Activated CD4-positive, alpha-beta T cell treated with anti-CD3 and anti-CD28 coated beads, Interleukin-2, amount 10 ng/mL, durations not matched to agents 7 days and 5 days (primary cell): ENCODE measurements around the gene GNG5. TPM values are rescaled to one million over a fixed set of nuclear protein-coding genes. Genes with fewer than 3 reads are reported as not detected.
A peak's percentile ranks its signal among the peaks of the same experiment; 100 is the strongest.
"Not testable (repeated sequence)": the region's sequence is repeated elsewhere in the genome, so short reads cannot be mapped to it uniquely, and the experiment has no call there.

Experiments
- CTCF ChIA-PET: fragments of 350-600 bp; sonication (Branson Sonifier 250); formaldehyde crosslinking; loops from one replicate; lab custom pipeline; 2021; ENCODE audit warnings: antibody characterized with exemption; lab: Charles Lee
- POLR2A ChIA-PET: fragments of 350-600 bp; sonication (Branson Sonifier 250); formaldehyde crosslinking; loops from one replicate; lab custom pipeline; 2021; ENCODE audit warnings: antibody characterized with exemption; lab: Charles Lee
- DNase-seq: peaks from one replicate; pipeline ENCODE4 v3.0.0-alpha.2; 2020
- H3K27ac Mint-ChIP-seq: one replicate; pipeline ENCODE4 v1.8.0; 2021; ENCODE audit warnings: mild to moderate bottlenecking, moderate library complexity, mixed read lengths
- H3K27me3 Mint-ChIP-seq: one replicate; pipeline ENCODE4 v1.8.0; 2021; ENCODE audit warnings: mixed read lengths
- H3K36me3 Mint-ChIP-seq: one replicate; pipeline ENCODE4 v1.8.0; 2021; ENCODE audit warnings: low read depth, mixed read lengths
- H3K4me1 Mint-ChIP-seq: one replicate; pipeline ENCODE4 v1.8.0; 2021; ENCODE audit warnings: mixed read lengths
- H3K4me3 Mint-ChIP-seq: one replicate; pipeline ENCODE4 v1.8.0; 2021; ENCODE audit warnings: mild to moderate bottlenecking, moderate library complexity, mixed read lengths
- H3K9me3 Mint-ChIP-seq: one replicate; pipeline ENCODE4 v1.8.0; 2021; ENCODE audit warnings: mixed read lengths
- total RNA-seq, 2 experiments: library from RNA; stranded (reverse); gene quantifications; one replicate each; pipeline ENCODE4 v1.2.3, GENCODE V29; 2021

The GNG5 gene
- 100 to 1,000 TPM in 1 of 2 experiments, 10 to 100 TPM in 1; 90.1 to 113 TPM for total RNA-seq

GRCh38 chr1:84506002-84506728 is at the start of gene GNG5, which contains the start of gene SPATA1:
Gene GNG5 (minus strand): TSS chr1:84506581. CDS start chr1:84506091, 490 bp downstream.
Gene SPATA1 (plus strand): TSS chr1:84506386. CDS start chr1:84516360, 9,974 bp downstream.
- DNase-seq: peak; percentile 98
- ChIA-PET CTCF (interaction anchor here (1.0 to 1.9 kb wide), 9 partner anchors 8 to 439 kb away, joined by 3 to 5 read pairs (median 4); no protein-coding TSS in a partner anchor), POLR2A (interaction anchor here (0.6 to 2.2 kb wide), 7 partner anchors 9 to 361 kb away, joined by 3 to 19 read pairs (median 5); partner anchors contain the start of genes CTBS and PRKACB)
- Mint-ChIP-seq H3K27me3 (no peaks in the 10 kb centered on the region), H3K4me3 (peak within 1 kb of the TSS; percentile 99), H3K27ac (peak within 1 kb of the TSS; percentile 98), H3K9me3 (peaks cover 13% of the 10 kb centered on the region), H3K36me3 (peaks cover 32% of the 10 kb centered on the region), H3K4me1 (peaks cover 42% of the 10 kb centered on the region)

GRCh38 chr1:84550826-84551225 is 44.4 kb upstream of the GNG5 start:
- H3K4me3 Mint-ChIP-seq: no peak overlapping the region
- H3K27me3 Mint-ChIP-seq: no peaks in the 10 kb centered on the region
- ChIA-PET CTCF (no interaction called here), POLR2A (no interaction called here)
- no peaks in the 10 kb centered on the region for H3K4me1 Mint-ChIP-seq
- no peaks in the 10 kb centered on the region for H3K9me3 Mint-ChIP-seq
- H3K36me3 Mint-ChIP-seq: peaks cover 9% of the 10 kb centered on the region
- DNase-seq: no peak
- H3K27ac Mint-ChIP-seq: no peak overlapping the region

GRCh38 chr1:84541679-84542078 is 35.3 kb upstream of the GNG5 start:
- Mint-ChIP-seq H3K36me3 (peaks cover 9% of the 10 kb centered on the region), H3K27me3 (no peaks in the 10 kb centered on the region), H3K9me3 (peaks cover 3% of the 10 kb centered on the region), H3K27ac (no peak overlapping the region), H3K4me3 (no peak overlapping the region), H3K4me1 (peaks cover 27% of the 10 kb centered on the region)
- ChIA-PET POLR2A (no interaction called here), CTCF (no interaction called here)
- DNase-seq: no peak

GRCh38 chr1:84540759-84541158 is 34.4 kb upstream of the GNG5 start:
- Mint-ChIP-seq H3K9me3 (peaks cover 3% of the 10 kb centered on the region), H3K4me1 (peaks cover 27% of the 10 kb centered on the region), H3K36me3 (peaks cover 8% of the 10 kb centered on the region), H3K27me3 (no peaks in the 10 kb centered on the region), H3K27ac (no peak overlapping the region), H3K4me3 (no peak overlapping the region)
- DNase-seq: no peak
- CTCF ChIA-PET: no interaction called here
- POLR2A ChIA-PET: no interaction called here

GRCh38 chr1:84539972-84540371 is 33.6 kb upstream of the GNG5 start:
- peaks cover 8% of the 10 kb centered on the region for H3K36me3 Mint-ChIP-seq
- H3K27me3 Mint-ChIP-seq: no peaks in the 10 kb centered on the region
- DNase-seq: no peak
- CTCF ChIA-PET: no interaction called here
- H3K27ac Mint-ChIP-seq: no peak overlapping the region
- peaks cover 27% of the 10 kb centered on the region for H3K4me1 Mint-ChIP-seq
- peaks cover 3% of the 10 kb centered on the region for H3K9me3 Mint-ChIP-seq
- POLR2A ChIA-PET: no interaction called here
- H3K4me3 Mint-ChIP-seq: no peak overlapping the region

GRCh38 chr1:84538599-84538998 is 32.2 kb upstream of the GNG5 start:
- H3K36me3 Mint-ChIP-seq: peaks cover 6% of the 10 kb centered on the region
- H3K4me3 Mint-ChIP-seq: no peak overlapping the region
- no peaks in the 10 kb centered on the region for H3K27me3 Mint-ChIP-seq
- POLR2A ChIA-PET: no interaction called here
- H3K27ac Mint-ChIP-seq: peak overlapping the region; percentile 74
- H3K4me1 Mint-ChIP-seq: peaks cover 27% of the 10 kb centered on the region
- peaks cover 3% of the 10 kb centered on the region for H3K9me3 Mint-ChIP-seq
- CTCF ChIA-PET: interaction anchor here (0.8 kb wide), 1 partner anchor 27 kb away, joined by 4 read pairs; no protein-coding TSS in a partner anchor
- no peak for DNase-seq

GRCh38 chr1:84525779-84526178 is 19.4 kb upstream of the GNG5 start:
- CTCF ChIA-PET: interaction anchor here (0.6 kb wide), 1 partner anchor 331 kb away, joined by 3 read pairs; no protein-coding TSS in a partner anchor
- Mint-ChIP-seq H3K9me3 (peaks cover 2% of the 10 kb centered on the region), H3K27ac (no peak overlapping the region), H3K36me3 (peaks cover 4% of the 10 kb centered on the region), H3K27me3 (no peaks in the 10 kb centered on the region), H3K4me1 (no peaks in the 10 kb centered on the region), H3K4me3 (no peak overlapping the region)
- POLR2A ChIA-PET: interaction anchor here (0.7 kb wide), 1 partner anchor 8 kb away, joined by 3 read pairs; no protein-coding TSS in a partner anchor
- no peak for DNase-seq

GRCh38 chr1:84524590-84524989 is 18.2 kb upstream of the GNG5 start:
- Mint-ChIP-seq H3K27me3 (no peaks in the 10 kb centered on the region), H3K4me3 (no peak overlapping the region), H3K9me3 (peaks cover 2% of the 10 kb centered on the region), H3K4me1 (no peaks in the 10 kb centered on the region), H3K36me3 (peaks cover 4% of the 10 kb centered on the region), H3K27ac (no peak overlapping the region)
- POLR2A ChIA-PET: no interaction called here
- DNase-seq: no peak
- CTCF ChIA-PET: interaction anchor here (0.6 kb wide), 1 partner anchor 638 kb away, joined by 3 read pairs; no protein-coding TSS in a partner anchor

GRCh38 chr1:84510668-84511067 is 4.3 kb upstream of the GNG5 start:
- POLR2A ChIA-PET: no interaction called here
- peaks cover 14% of the 10 kb centered on the region for H3K36me3 Mint-ChIP-seq
- no peaks in the 10 kb centered on the region for H3K27me3 Mint-ChIP-seq

GRCh38 chr1:84510165-84510564 is 3.8 kb upstream of the GNG5 start:
- Mint-ChIP-seq H3K27me3 (no peaks in the 10 kb centered on the region), H3K4me1 (peaks cover 8% of the 10 kb centered on the region), H3K9me3 (peaks cover 14% of the 10 kb centered on the region), H3K36me3 (peaks cover 17% of the 10 kb centered on the region), H3K27ac (no peak overlapping the region), H3K4me3 (no peak overlapping the region)
- POLR2A ChIA-PET: no interaction called here
- DNase-seq: no peak
- CTCF ChIA-PET: interaction anchor here (0.8 to 1.0 kb wide), 3 partner anchors 32 to 110 kb away, joined by 3 read pairs; no protein-coding TSS in a partner anchor

More at GRCh38 chr1:84510668-84511067, 4.3 kb upstream of the GNG5 start:
- peaks cover 8% of the 10 kb centered on the region for H3K4me1 Mint-ChIP-seq
- CTCF ChIA-PET: interaction anchor here (0.9 kb wide), 1 partner anchor 32 kb away, joined by 3 read pairs; no protein-coding TSS in a partner anchor
- no peak overlapping the region for H3K4me3 Mint-ChIP-seq
- DNase-seq: no peak
- H3K9me3 Mint-ChIP-seq: peaks cover 14% of the 10 kb centered on the region
- no peak overlapping the region for H3K27ac Mint-ChIP-seq

GRCh38 chr1:84509029-84509428 is 2.6 kb upstream of the GNG5 start:
- H3K4me3 Mint-ChIP-seq: no peak overlapping the region
- POLR2A ChIA-PET: no interaction called here
- CTCF ChIA-PET: interaction anchor here (0.8 to 1.2 kb wide), 3 partner anchors 33 to 67 kb away, joined by 3 to 5 read pairs (median 3); no protein-coding TSS in a partner anchor

GRCh38 chr1:84508510-84508909 is 2.1 kb upstream of the GNG5 start:
- H3K9me3 Mint-ChIP-seq: peaks cover 14% of the 10 kb centered on the region
- ChIA-PET POLR2A (no interaction called here), CTCF (interaction anchor here (0.8 to 1.2 kb wide), 4 partner anchors 34 to 74 kb away, joined by 3 to 6 read pairs (median 4); no protein-coding TSS in a partner anchor)
- H3K4me1 Mint-ChIP-seq: peaks cover 23% of the 10 kb centered on the region
- H3K4me3 Mint-ChIP-seq: peak overlapping the region; percentile 99
- no peaks in the 10 kb centered on the region for H3K27me3 Mint-ChIP-seq
- no peak overlapping the region for H3K27ac Mint-ChIP-seq
- DNase-seq: no peak
- peaks cover 20% of the 10 kb centered on the region for H3K36me3 Mint-ChIP-seq

More at GRCh38 chr1:84509029-84509428, 2.6 kb upstream of the GNG5 start:
- Mint-ChIP-seq H3K27ac (no peak overlapping the region), H3K27me3 (no peaks in the 10 kb centered on the region), H3K36me3 (peaks cover 20% of the 10 kb centered on the region), H3K4me1 (peaks cover 18% of the 10 kb centered on the region), H3K9me3 (peaks cover 14% of the 10 kb centered on the region)
- DNase-seq: no peak

- POLR2A ChIA-PET, H3K27me3 Mint-ChIP-seq, DNase-seq, H3K27ac Mint-ChIP-seq: not testable (repeated sequence)
- CTCF ChIA-PET: interaction anchor here (1.2 kb wide), 1 partner anchor 73 kb away, joined by 6 read pairs; no protein-coding TSS in a partner anchor
- Mint-ChIP-seq H3K4me3 (peak overlapping the region; percentile 99), H3K36me3 (peaks cover 22% of the 10 kb centered on the region), H3K9me3 (peaks cover 14% of the 10 kb centered on the region), H3K4me1 (peaks cover 29% of the 10 kb centered on the region)
Measured at GRCh38 chr1:84507887-84508286, 1.5 kb upstream of the GNG5 start.
